AG04450 (cell line): ENCODE data around the gene C1QC. TPM values are rescaled to one million over a fixed set of nuclear protein-coding genes. Genes with fewer than 3 reads are reported as not detected.

Source experiments
- CTCF ChIA-PET: fragments of 300-600, 350-600 bp; formaldehyde crosslinking; extraction: SDS; loops from one replicate; lab custom pipeline; 2022; ENCODE audit warnings: antibody characterized with exemption, inconsistent platforms; lab: Charles Lee
- POLR2A ChIA-PET: fragments of 350-600 bp; formaldehyde crosslinking; extraction: SDS; loops from one replicate; lab custom pipeline; 2021; ENCODE audit warnings: antibody characterized with exemption, inconsistent platforms; lab: Yijun Ruan, JAX
- DNase-seq: peaks from one replicate; pipeline ENCODE4 v3.0.0-alpha.2; 2011; ENCODE audit warnings: low read depth, low spot score
- H3K27ac ChIP-seq: one replicate; pipeline ENCODE4 v1.5.1; 2012; ENCODE audit warnings: low read depth, low read length, control low read depth
- H3K27me3 ChIP-seq: one replicate; pipeline ENCODE4 v1.6.0; 2012; ENCODE audit warnings: low read length; ENCODE audit not compliant: control insufficient read depth, insufficient read depth
- H3K4me3 ChIP-seq: 2 replicates; pipeline ENCODE4 v1.5.1; 2011; ENCODE audit warnings: mild to moderate bottlenecking, low read depth, low read length, control low read depth
- H3K9me3 ChIP-seq: 2 replicates; pipeline ENCODE4 v1.5.1; 2012; ENCODE audit warnings: low read length; ENCODE audit not compliant: control insufficient read depth, insufficient read depth
- polyA plus RNA-seq: library from polyadenylated mRNA; depleted of rRNA; stranded (reverse); fragments of >200 nt; gene quantifications from 2 replicates; pipeline ENCODE4 v1.2.3, GENCODE V29; 2011
- TF ChIP-seq, protein P1 (sequence below): IDR thresholded peaks from 2 replicates; pipeline ENCODE4 v1.5.1; 2011; ENCODE audit warnings: low read depth, low read length, control low read depth, inconsistent platforms

C1QC gene
- polyA plus RNA-seq, 1 experiment: not detected

DNA sequence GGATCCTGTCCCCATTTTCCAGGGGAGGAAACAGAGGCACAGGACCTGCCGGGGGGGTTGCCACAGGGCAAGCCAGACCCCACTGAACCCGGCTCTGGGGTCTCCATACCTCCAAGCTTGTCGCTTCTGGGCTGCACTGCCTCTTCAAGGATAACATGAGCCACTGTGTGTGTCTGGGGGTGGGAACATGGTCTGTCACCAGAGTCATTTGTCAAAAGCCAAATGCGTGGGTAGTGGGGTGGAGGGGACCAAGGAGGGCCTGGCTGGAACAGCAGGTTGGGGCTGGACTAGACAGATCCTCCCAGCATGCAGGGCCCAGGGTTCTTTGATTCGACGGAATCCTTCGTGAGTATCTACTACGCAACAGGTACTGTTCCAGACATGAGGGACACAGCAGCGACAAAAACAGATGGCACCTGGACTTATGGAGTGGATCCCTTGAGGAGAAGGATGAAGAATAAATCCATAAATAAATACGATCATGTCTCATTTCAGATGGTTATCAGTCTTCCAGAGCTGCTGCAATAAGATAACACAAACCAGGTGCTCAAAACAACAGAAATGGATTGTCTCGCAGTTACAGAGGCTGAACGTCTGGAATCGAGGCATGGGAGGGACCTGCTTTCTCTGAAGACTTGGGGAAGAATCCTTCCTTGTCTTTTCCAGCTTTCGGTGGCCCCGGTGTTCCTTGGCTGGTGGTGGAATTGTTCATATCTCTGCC is 38.3 kb downstream of the C1QC start:
- Histone ChIP-seq H3K9me3 (no peaks in the 10 kb centered on the region; the same call in 1 of the 2 replicates), H3K27me3 (peaks cover 11% of the 10 kb centered on the region), H3K27ac (no peak overlapping the region), H3K4me3 (no peak overlapping the region)
- CTCF ChIA-PET: no interaction called here
- TF ChIP-seq, protein P1, sequence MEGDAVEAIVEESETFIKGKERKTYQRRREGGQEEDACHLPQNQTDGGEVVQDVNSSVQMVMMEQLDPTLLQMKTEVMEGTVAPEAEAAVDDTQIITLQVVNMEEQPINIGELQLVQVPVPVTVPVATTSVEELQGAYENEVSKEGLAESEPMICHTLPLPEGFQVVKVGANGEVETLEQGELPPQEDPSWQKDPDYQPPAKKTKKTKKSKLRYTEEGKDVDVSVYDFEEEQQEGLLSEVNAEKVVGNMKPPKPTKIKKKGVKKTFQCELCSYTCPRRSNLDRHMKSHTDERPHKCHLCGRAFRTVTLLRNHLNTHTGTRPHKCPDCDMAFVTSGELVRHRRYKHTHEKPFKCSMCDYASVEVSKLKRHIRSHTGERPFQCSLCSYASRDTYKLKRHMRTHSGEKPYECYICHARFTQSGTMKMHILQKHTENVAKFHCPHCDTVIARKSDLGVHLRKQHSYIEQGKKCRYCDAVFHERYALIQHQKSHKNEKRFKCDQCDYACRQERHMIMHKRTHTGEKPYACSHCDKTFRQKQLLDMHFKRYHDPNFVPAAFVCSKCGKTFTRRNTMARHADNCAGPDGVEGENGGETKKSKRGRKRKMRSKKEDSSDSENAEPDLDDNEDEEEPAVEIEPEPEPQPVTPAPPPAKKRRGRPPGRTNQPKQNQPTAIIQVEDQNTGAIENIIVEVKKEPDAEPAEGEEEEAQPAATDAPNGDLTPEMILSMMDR: no peak
- POLR2A ChIA-PET: no interaction called here
- no peak for DNase-seq

DNA sequence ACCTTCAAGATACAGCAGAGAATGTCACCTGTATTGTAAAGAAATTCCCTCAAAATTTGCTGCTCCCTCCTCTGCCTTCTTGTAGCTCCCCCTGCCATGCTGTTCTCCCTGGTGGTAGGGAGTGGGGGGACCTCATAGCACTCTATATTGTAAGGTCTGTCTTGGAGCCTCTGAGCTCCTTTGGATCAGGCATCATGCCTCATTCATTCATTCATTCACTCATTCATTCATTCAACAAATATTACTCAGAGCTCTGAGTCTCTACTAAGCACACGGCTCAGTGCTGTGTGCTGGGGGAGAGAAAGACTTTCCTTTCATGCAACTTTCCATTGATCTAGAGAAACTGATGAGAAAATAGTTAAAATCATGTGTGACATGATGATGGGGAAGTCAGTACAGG is 40.1 kb downstream of the C1QC start:
- TF ChIP-seq, protein P1: no peak
- Histone ChIP-seq H3K27me3 (peaks cover 11% of the 10 kb centered on the region), H3K9me3 (no peaks in the 10 kb centered on the region; the same call in 1 of the 2 replicates), H3K4me3 (no peak overlapping the region), H3K27ac (no peak overlapping the region)
- no peak for DNase-seq
- ChIA-PET CTCF (interaction anchor here (1.8 kb wide), 1 partner anchor 20 kb away, joined by 4 read pairs; no protein-coding TSS in a partner anchor), POLR2A (no interaction called here)

DNA sequence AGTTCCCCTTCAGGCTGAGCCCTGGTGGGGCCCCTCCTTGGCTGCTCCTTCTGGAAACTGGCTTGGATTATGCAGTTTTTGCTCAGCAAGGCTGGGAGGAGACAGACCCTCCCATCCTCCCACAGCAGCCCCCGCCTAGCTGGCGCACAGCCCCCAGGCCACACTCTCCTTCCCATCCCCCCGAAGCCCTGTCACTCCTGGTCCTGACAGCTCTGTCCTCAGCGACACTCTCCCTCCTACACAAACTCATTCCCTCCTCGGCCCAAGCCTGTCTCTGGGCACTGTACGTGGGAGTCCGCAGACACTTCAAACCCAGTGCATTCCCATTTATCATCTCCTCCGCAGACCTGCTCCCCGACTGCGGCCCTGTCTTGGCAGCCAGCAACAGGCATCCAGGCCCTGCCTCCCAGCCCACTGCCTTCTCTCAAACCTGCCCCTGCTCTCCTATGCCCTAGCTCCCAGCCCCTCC is 42.2 kb downstream of the C1QC start:
- POLR2A ChIA-PET: no interaction called here
- TF ChIP-seq, protein P1: no peak
- Histone ChIP-seq H3K4me3 (no peak overlapping the region), H3K9me3 (no peaks in the 10 kb centered on the region), H3K27me3 (peaks cover 8% of the 10 kb centered on the region), H3K27ac (no peak overlapping the region)
- DNase-seq: no peak
- CTCF ChIA-PET: interaction anchor here (1.1 kb wide), 1 partner anchor 19 kb away, joined by 3 read pairs; no protein-coding TSS in a partner anchor

DNA sequence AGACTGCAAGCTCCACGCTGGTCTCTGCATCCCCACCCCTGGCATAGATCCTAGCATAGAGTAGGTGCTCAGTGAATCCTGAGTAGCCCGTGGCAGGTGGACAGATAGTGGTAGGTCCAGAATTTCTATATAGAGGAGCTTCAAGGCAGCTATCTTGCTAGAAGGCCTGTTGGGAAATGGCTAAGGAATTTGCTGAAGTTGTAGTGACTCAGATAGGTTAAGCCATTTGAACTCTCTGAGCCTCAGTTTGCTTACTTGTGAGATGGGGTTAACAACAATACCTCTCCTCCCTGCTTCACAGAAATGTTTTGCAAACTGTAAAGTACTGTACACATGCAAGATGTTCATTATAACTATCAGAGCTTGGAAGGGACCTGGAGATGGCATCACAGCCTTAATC is 43.8 kb downstream of the C1QC start:
- no peak for DNase-seq
- Histone ChIP-seq H3K27ac (no peak overlapping the region), H3K9me3 (no peaks in the 10 kb centered on the region), H3K27me3 (peaks cover 4% of the 10 kb centered on the region), H3K4me3 (no peak overlapping the region)
- ChIA-PET POLR2A (no interaction called here), CTCF (interaction anchor here (0.6 kb wide), 1 partner anchor 1016 kb away, joined by 3 read pairs; no protein-coding TSS in a partner anchor)
- TF ChIP-seq, protein P1: no peak

DNA sequence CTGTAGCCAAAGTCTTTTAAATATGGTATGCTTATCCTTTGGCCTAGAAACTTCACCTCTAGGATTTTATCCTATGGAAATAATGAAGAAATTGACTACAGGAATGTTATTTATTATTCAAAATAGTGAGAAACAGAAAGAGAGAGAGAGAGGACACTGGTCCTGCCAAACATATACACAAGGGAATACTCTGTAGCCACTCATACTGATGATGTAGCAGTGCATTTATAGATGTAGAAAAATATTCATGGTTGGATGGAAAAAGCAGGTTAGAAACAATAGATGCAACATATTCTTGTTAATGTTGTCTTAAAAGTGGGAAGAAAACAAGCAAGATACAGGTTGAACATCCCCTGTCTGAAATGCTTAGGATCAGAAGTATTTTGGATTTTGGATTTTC is 45.0 kb downstream of the C1QC start:
- no peak for DNase-seq
- H3K9me3 ChIP-seq: no peaks in the 10 kb centered on the region
- no peak overlapping the region for H3K4me3 ChIP-seq
- ChIA-PET POLR2A (no interaction called here), CTCF (interaction anchor here (0.7 kb wide), 1 partner anchor 16 kb away, joined by 5 read pairs; no protein-coding TSS in a partner anchor)
- no peak overlapping the region for H3K27ac ChIP-seq
- TF ChIP-seq, protein P1: no peak
- no peaks in the 10 kb centered on the region for H3K27me3 ChIP-seq
